Activated CD8-positive, alpha-beta memory T cell treated with anti-CD3 and anti-CD28 coated beads, Interleukin-2, amount 50 U/mL, for 4 hours (primary cell): ENCODE measurements around the gene MEOX2.

Experiments
- DNase-seq: peaks from one replicate; pipeline ENCODE4 v3.0.0-alpha.2; 2020

The MEOX2 gene

GRCh38 chr7:15607529-15608210 is 78.8 kb downstream of the MEOX2 start:
- no peak for DNase-seq

- no peak for DNase-seq
Observed at GRCh38 chr7:15606561-15606960, 79.9 kb downstream of the MEOX2 start.

- DNase-seq = no peak
Observed at GRCh38 chr7:15604166-15604565, 82.3 kb downstream of the MEOX2 start.

GRCh38 chr7:15603124-15603523 is 83.4 kb downstream of the MEOX2 start:
- no peak for DNase-seq

GRCh38 chr7:15602236-15602635 is 84.2 kb downstream of the MEOX2 start:
- DNase-seq = no peak

GRCh38 chr7:15601175-15601574 is 85.3 kb downstream of the MEOX2 start:
- no peak for DNase-seq

- DNase-seq = no peak
Observed at GRCh38 chr7:15600298-15600697, 86.2 kb downstream of the MEOX2 start.

- DNase-seq = no peak
Observed at GRCh38 chr7:15594461-15594860, 92.0 kb downstream of the MEOX2 start.

- no peak for DNase-seq
Observed at GRCh38 chr7:15593382-15593781, 93.1 kb downstream of the MEOX2 start.

GRCh38 chr7:15586266-15586665 is 100.2 kb downstream of the MEOX2 start:
- DNase-seq = no peak

- DNase-seq = no peak
Observed at GRCh38 chr7:15584575-15584974, 101.9 kb downstream of the MEOX2 start.

- DNase-seq = no peak
Observed at GRCh38 chr7:15582773-15583172, 103.7 kb downstream of the MEOX2 start.

- DNase-seq = no peak
Observed at GRCh38 chr7:15581352-15581951, 105.0 kb downstream of the MEOX2 start.

- no peak for DNase-seq
Observed at GRCh38 chr7:15580604-15581351, 105.7 kb downstream of the MEOX2 start.

GRCh38 chr7:15577600-15577999 is 108.9 kb downstream of the MEOX2 start:
- DNase-seq = no peak

GRCh38 chr7:15571301-15571878 is 115.1 kb downstream of the MEOX2 start:
- no peak for DNase-seq

- no peak for DNase-seq
Observed at GRCh38 chr7:15567652-15568051, 118.8 kb downstream of the MEOX2 start.

- DNase-seq = no peak
Observed at GRCh38 chr7:15567036-15567435, 119.4 kb downstream of the MEOX2 start.

- DNase-seq = no peak
Observed at GRCh38 chr7:15566476-15566875, 120.0 kb downstream of the MEOX2 start.

- DNase-seq = no peak
Observed at GRCh38 chr7:15561835-15562234, 124.6 kb downstream of the MEOX2 start, which contains the start of gene AGMO. AGMO (minus strand) TSS chr7:15562015.
